Thyroid gland (tissue), 4 donors: ENCODE data around the gene MLC1. TPM values are rescaled to one million over a fixed set of nuclear protein-coding genes. Genes with fewer than 3 reads are reported as not detected.
"Not testable (repeated sequence)": the region's sequence is repeated elsewhere in the genome, so short reads cannot be mapped to it uniquely, and the experiment has no call there.

Source experiments
- DNase-seq, 2 donors: peaks; one replicate each; pipeline ENCODE4 v3.0.0-alpha.2; 2019
- H3K27ac ChIP-seq, 3 donors: fragments of 200-600 bp; sonication (generic); 1 replicate in 2 of 3; 2 replicates in 1 of 3; pipeline ENCODE4 v1.5.1; 2016 to 2019; ENCODE audit warnings: mild to moderate bottlenecking in 1 of 3, moderate library complexity in 1 of 3
- H3K27me3 ChIP-seq: fragments of 200-600 bp; sonication (generic); one replicate; pipeline ENCODE4 v1.5.1; 2019
- H3K36me3 ChIP-seq, 2 donors: fragments of 200-600 bp; sonication (generic); one replicate each; pipeline ENCODE4 v1.5.1; 2016 to 2019
- H3K4me1 ChIP-seq, 2 donors: fragments of 200-600 bp; sonication (generic); one replicate each; pipeline ENCODE4 v1.5.1; 2017 to 2019
- H3K4me3 ChIP-seq, 3 donors: fragments of 200-600 bp; sonication (generic); replicated peaks in 1 of 3; 1 replicate in 2 of 3; 2 replicates in 1 of 3; pipeline ENCODE4 v1.5.1; 2016; ENCODE audit warnings: mild to moderate bottlenecking in 1 of 3
- H3K9me3 ChIP-seq: fragments of 200-600 bp; sonication (generic); one replicate; pipeline ENCODE4 v1.5.1; 2017
- POLR2A ChIP-seq, 2 donors: fragments of 450-650 bp; IDR thresholded peaks; one replicate each; pipeline ENCODE4 v1.6.1; 2017; ENCODE audit warnings: antibody characterized with exemption in 2 of 2, mild to moderate bottlenecking in 2 of 2, moderate library complexity in 1 of 2
- WGBS, 2 donors: methylation state at CpG; one replicate each; pipeline ENCODE4 v1.1.5; 2017; 5-methylcytosine and 5-hydroxymethylcytosine counted together
- intact Hi-C: fragments of 100-400 bp; cut with DNase I; formaldehyde crosslinking; loops from one replicate; pipeline ENCODE4 v1.15.1; 2023
- total RNA-seq, 4 donors: library from RNA; depleted of rRNA; stranded (reverse); fragments of >200 nt; gene quantifications; one replicate each; pipeline ENCODE4 v1.2.3, GENCODE V29; 2016
- TF ChIP-seq, protein P1 (sequence below), 6 experiments: fragments of 200-600 bp in 3 of 6; fragments of 450-650 bp in 3 of 6; sonication (generic) in 3 of 6; IDR thresholded peaks; one replicate each; pipeline ENCODE4 v1.5.1; 2016 to 2019; ENCODE audit warnings: antibody characterized with exemption in 6 of 6, mild to moderate bottlenecking in 2 of 6, inconsistent platforms in 1 of 6, moderate library complexity in 1 of 6

Gene MLC1
- total RNA-seq, 4 donors from 2014 or later = 0.11 TPM; not detected in 3

DNA sequence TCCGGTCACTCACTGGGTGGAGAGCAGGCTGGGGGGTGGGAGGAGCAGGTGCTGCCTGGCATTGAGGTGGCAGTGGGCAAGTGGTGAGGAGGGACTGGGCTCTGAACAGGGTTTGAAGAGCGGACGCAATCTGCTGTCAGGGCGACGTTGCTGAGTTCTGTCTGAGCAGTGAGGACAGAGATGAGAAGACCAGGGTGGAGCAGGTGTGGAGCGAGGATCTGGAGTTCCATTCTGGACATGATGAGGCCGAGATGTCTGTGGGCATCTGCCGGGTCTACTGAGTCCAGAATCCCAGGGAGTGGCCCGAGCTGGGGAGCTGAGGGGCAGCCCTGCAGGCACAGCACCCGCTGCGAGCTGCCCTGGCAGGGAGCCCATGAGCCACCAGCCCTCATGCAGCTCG is 2.4 kb upstream of the MLC1 start:
- no peaks in the 10 kb centered on the region for H3K9me3 ChIP-seq
- no peak for DNase-seq
- H3K27ac ChIP-seq = no peak overlapping the region
- H3K4me1 ChIP-seq = no peaks in the 10 kb centered on the region
- 93 to 95% methylated on average over 9 to 12 of the region's 12 CpGs for WGBS, 2 donors
- peaks cover 5% of the 10 kb centered on the region for H3K27me3 ChIP-seq
- intact Hi-C loops = no loop called here
- no peaks in the 10 kb centered on the region for H3K36me3 ChIP-seq
- TF ChIP-seq POLR2A (IDR thresholded peaks at IDR 0.05) = no peak
- TF ChIP-seq, protein P1, sequence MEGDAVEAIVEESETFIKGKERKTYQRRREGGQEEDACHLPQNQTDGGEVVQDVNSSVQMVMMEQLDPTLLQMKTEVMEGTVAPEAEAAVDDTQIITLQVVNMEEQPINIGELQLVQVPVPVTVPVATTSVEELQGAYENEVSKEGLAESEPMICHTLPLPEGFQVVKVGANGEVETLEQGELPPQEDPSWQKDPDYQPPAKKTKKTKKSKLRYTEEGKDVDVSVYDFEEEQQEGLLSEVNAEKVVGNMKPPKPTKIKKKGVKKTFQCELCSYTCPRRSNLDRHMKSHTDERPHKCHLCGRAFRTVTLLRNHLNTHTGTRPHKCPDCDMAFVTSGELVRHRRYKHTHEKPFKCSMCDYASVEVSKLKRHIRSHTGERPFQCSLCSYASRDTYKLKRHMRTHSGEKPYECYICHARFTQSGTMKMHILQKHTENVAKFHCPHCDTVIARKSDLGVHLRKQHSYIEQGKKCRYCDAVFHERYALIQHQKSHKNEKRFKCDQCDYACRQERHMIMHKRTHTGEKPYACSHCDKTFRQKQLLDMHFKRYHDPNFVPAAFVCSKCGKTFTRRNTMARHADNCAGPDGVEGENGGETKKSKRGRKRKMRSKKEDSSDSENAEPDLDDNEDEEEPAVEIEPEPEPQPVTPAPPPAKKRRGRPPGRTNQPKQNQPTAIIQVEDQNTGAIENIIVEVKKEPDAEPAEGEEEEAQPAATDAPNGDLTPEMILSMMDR (IDR thresholded peaks at IDR 0.05) = no peak
- no peak overlapping the region for H3K4me3 ChIP-seq

DNA sequence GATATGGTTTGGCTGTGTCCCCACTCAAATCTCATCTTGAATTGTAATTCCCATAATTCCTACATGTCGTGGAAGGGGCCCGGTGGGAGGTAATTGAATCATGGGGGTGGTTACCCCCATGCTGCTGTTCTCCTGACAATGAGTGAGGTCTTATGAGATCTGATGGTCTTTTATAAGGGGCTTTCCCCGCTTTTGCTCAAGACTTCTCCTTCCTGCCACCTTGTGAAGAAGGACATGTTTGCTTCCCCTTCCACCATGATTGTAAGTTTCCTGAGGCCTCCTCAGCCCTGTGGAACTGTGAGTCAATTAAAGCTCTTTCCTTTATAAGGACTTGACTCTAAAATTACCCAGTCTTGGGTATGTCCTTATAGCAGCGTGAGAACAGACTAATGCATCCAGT is 1.7 kb upstream of the MLC1 start:
- H3K27me3 ChIP-seq, DNase-seq, H3K36me3 ChIP-seq, H3K4me1 ChIP-seq, H3K9me3 ChIP-seq, H3K4me3 ChIP-seq, H3K27ac ChIP-seq, intact Hi-C loops: not testable (repeated sequence)
- 84 to 93% methylated on average over 4 of the region's 4 CpGs for WGBS, 2 donors

DNA sequence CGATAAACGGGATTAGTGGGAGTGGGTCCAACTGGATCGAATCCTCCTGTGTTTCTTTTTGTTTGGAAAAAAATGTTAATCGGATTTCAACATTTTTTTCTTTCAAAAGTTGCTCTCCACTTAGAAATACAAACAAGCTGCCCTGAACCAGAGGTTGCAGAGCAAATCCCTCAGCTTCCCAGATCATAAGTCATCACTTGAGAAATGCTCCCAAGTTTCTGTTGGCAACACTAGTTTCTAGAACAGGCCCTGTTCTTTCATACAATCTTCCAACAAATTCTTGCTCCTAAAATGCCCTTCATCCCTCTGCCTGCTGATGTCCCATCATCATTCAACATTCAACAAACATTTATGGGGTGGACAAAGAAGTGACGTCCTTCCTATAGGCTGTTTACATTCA is 1.3 kb upstream of the MLC1 start:
- no peaks in the 10 kb centered on the region for H3K4me1 ChIP-seq
- no peak overlapping the region for H3K27ac ChIP-seq
- no peak overlapping the region for H3K4me3 ChIP-seq
- DNase-seq = no peak
- H3K9me3 ChIP-seq = no peaks in the 10 kb centered on the region
- no peaks in the 10 kb centered on the region for H3K36me3 ChIP-seq
- intact Hi-C loops = no loop called here
- TF ChIP-seq, protein P1 (IDR thresholded peaks at IDR 0.05) = no peak
- no peak for TF ChIP-seq POLR2A (IDR thresholded peaks at IDR 0.05)
- 77 to 79% methylated on average over 5 of the region's 5 CpGs for WGBS, 2 donors
- H3K27me3 ChIP-seq = peaks cover 5% of the 10 kb centered on the region

DNA sequence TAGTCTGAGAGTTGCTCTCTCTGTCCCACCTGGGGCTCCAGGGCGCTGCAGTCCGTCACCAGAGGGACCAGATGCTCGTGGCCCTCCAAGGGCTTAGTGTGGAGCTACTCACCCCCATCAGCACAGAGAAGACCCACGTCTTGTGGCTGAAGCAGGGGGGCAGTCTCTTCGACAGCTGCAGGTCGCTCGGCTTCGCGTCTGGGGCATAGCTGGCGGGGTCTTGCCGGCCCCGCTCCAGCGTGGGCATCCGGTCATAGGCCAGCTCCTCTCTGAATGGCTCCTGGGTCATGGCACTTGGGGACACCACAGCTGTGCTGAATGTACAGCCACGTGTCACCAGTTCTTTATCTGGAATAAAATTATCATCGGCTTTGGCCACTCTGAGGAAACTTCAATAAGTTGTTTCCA is 608 bp downstream of the MLC1 start:
- DNase-seq = no peak
- Histone ChIP-seq H3K27me3 (peaks cover 4% of the 10 kb centered on the region), H3K4me3 (no peak overlapping the region), H3K4me1 (no peaks in the 10 kb centered on the region), H3K36me3 (no peaks in the 10 kb centered on the region), H3K9me3 (no peaks in the 10 kb centered on the region), H3K27ac (no peak overlapping the region)
- no peak for TF ChIP-seq POLR2A (IDR thresholded peaks at IDR 0.05)
- intact Hi-C loops = no loop called here
- 79 to 89% methylated on average over 16 of the region's 16 CpGs for WGBS, 2 donors

DNA sequence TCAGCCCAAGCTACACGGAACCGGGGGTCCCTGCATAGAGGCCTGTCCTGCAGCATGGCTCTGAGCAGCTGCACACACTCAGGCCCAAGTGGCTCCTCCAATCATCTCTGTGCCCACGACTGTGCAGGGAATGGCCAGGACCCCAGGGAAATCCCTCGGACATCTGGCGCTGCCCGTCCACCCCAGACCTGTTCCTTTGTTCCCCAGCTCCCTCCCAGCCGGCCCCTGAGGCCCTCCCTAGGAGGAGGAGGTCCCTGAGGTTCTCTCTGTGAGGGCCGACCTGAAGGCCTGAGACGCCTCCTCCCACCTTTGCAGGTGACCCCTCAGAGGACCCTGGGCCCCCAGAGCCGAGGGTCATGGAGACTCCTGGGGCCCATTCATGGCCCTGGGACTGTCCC is 1.1 kb downstream of the MLC1 start:
- no peak for DNase-seq
- H3K4me1 ChIP-seq = no peaks in the 10 kb centered on the region
- 81 to 85% methylated on average over 7 to 10 of the region's 10 CpGs for WGBS, 2 donors

DNA sequence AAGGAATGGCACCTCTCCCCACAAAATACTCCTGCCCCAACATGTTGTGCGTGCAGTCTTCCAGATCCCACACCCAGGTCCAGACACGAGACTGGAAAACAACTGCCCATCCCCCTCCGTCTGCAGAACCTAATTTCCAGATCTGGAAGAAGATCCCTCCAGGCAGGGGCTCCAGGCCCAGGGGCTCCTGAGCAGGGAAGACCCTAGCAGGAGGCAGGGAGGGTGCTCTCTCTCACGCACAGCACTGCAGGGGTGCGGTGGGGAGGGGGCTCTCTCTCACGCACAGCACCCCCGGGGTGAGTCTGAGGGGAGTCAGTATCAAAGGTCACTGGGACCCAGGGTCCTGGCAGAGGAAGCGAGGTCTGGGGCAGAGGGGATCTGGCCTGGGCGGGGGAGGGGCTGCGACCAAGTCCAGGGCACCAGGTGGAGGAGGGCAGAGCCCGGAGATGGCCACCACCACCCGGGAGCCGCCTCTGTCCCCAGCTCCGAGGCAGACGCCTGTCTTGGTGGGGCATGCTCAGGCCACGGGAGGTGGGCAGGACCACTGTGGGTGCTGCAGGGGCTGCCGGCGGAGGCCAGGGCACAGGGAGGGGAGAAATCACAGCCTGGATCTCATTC is 1.7 kb downstream of the MLC1 start:
- H3K9me3 ChIP-seq = no peaks in the 10 kb centered on the region
- H3K27me3 ChIP-seq = no peaks in the 10 kb centered on the region
- intact Hi-C loops = no loop called here
- H3K4me1 ChIP-seq = no peaks in the 10 kb centered on the region
- H3K27ac ChIP-seq = no peak overlapping the region
- DNase-seq = no peak
- TF ChIP-seq, protein P1 (IDR thresholded peaks at IDR 0.05) = no peak
- TF ChIP-seq POLR2A (IDR thresholded peaks at IDR 0.05) = no peak
- no peak overlapping the region for H3K4me3 ChIP-seq
- 78 to 85% methylated on average over 9 to 16 of the region's 18 CpGs for WGBS, 2 donors
- H3K36me3 ChIP-seq = no peaks in the 10 kb centered on the region

More for the DNA sequence above, 1.1 kb downstream of the MLC1 start:
- H3K36me3 ChIP-seq = no peaks in the 10 kb centered on the region
- H3K9me3 ChIP-seq = no peaks in the 10 kb centered on the region
- H3K27ac ChIP-seq = no peak overlapping the region
- no peaks in the 10 kb centered on the region for H3K27me3 ChIP-seq
- no peak overlapping the region for H3K4me3 ChIP-seq
- no peak for TF ChIP-seq POLR2A (IDR thresholded peaks at IDR 0.05)
- TF ChIP-seq, protein P1 (IDR thresholded peaks at IDR 0.05) = no peak
- intact Hi-C loops = no loop called here
